GM21737 (cell line): Measurements from ENCODE around the gene UGT1A9.

Source experiments
- ATAC-seq: cut with Tn5 transposase; IDR thresholded peaks from one replicate; pipeline ENCODE4 v1.9.1; 2021; ENCODE audit warnings: mild to moderate bottlenecking, moderate library complexity; ENCODE audit not compliant: unreplicated experiment

The UGT1A9 gene

GRCh38 chr2:233794128-233794658 lies 122.5 kb downstream of the UGT1A9 start:
- no peak for ATAC-seq

- ATAC-seq = no peak
Measured at GRCh38 chr2:233795735-233796171, 124.1 kb downstream of the UGT1A9 start.

GRCh38 chr2:233796254-233796653 lies 124.6 kb downstream of the UGT1A9 start:
- no peak for ATAC-seq

- ATAC-seq = no peak
Measured at GRCh38 chr2:233798335-233799086, 126.8 kb downstream of the UGT1A9 start.

GRCh38 chr2:233799087-233799665 lies 127.5 kb downstream of the UGT1A9 start:
- ATAC-seq = no peak

- ATAC-seq = no peak
Measured at GRCh38 chr2:233799716-233800115, 128.0 kb downstream of the UGT1A9 start.

- no peak for ATAC-seq
Measured at GRCh38 chr2:233800208-233800607, 128.5 kb downstream of the UGT1A9 start.

- ATAC-seq = no peak
Measured at GRCh38 chr2:233801357-233802131, 129.8 kb downstream of the UGT1A9 start.

- ATAC-seq = no peak
Measured at GRCh38 chr2:233802132-233802815, 130.6 kb downstream of the UGT1A9 start.

GRCh38 chr2:233803292-233803911 lies 131.7 kb downstream of the UGT1A9 start:
- no peak for ATAC-seq

GRCh38 chr2:233803994-233804393 lies 132.3 kb downstream of the UGT1A9 start:
- no peak for ATAC-seq

GRCh38 chr2:233807215-233807865 lies 135.6 kb downstream of the UGT1A9 start:
- no peak for ATAC-seq

GRCh38 chr2:233807966-233808935 lies 136.6 kb downstream of the UGT1A9 start:
- ATAC-seq = no peak

- ATAC-seq = no peak
Measured at GRCh38 chr2:233810385-233810784, 138.7 kb downstream of the UGT1A9 start.

GRCh38 chr2:233811087-233811486 lies 139.4 kb downstream of the UGT1A9 start:
- ATAC-seq = no peak

- ATAC-seq = no peak
Measured at GRCh38 chr2:233811732-233812131, 140.0 kb downstream of the UGT1A9 start.

GRCh38 chr2:233813236-233814055 lies 141.7 kb downstream of the UGT1A9 start:
- no peak for ATAC-seq
